Smooth muscle cell (in vitro differentiated cells): ENCODE results near the gene HDAC4. TPM values are rescaled to one million over a fixed set of nuclear protein-coding genes. Genes with fewer than 3 reads are reported as not detected.

Source experiments
- DNase-seq: peaks from one replicate; lab custom pipeline; 2025; ENCODE audit not compliant: unreplicated experiment; lab: John Stamatoyannopoulos, UW
- H2AFZ ChIP-seq: fragments of 200-600 bp; sonication (generic); 2 replicates; pipeline ENCODE4 v1.6.0; 2016; ENCODE audit warnings: antibody characterized with exemption, low read depth, mild to moderate bottlenecking
- H3F3A ChIP-seq: fragments of 200-600 bp; sonication (generic); 2 replicates; pipeline ENCODE4 v1.6.0; 2017; ENCODE audit warnings: antibody characterized with exemption, low read depth
- H3K27ac ChIP-seq: fragments of 200-600 bp; sonication (generic); 2 replicates; pipeline ENCODE4 v1.5.1; 2016; ENCODE audit warnings: low read depth, mild to moderate bottlenecking
- H3K27me3 ChIP-seq: fragments of 200-600 bp; sonication (generic); 2 replicates; pipeline ENCODE4 v1.6.1; 2016; ENCODE audit warnings: low read depth, mild to moderate bottlenecking
- H3K36me3 ChIP-seq: fragments of 200-600 bp; sonication (generic); 2 replicates; pipeline ENCODE4 v1.5.1; 2016; ENCODE audit warnings: low read depth
- H3K4me1 ChIP-seq: fragments of 200-600 bp; sonication (generic); 2 replicates; pipeline ENCODE4 v1.5.1; 2016; ENCODE audit warnings: low read depth
- H3K4me2 ChIP-seq: fragments of 200-600 bp; sonication (generic); 2 replicates; pipeline ENCODE4 v1.6.0; 2016; ENCODE audit warnings: mild to moderate bottlenecking
- H3K4me3 ChIP-seq: fragments of 200-600 bp; sonication (generic); 2 replicates; pipeline ENCODE4 v1.5.1; 2016; ENCODE audit warnings: mild to moderate bottlenecking
- H3K79me2 ChIP-seq: fragments of 200-600 bp; sonication (generic); 2 replicates; pipeline ENCODE4 v1.6.0; 2016; ENCODE audit warnings: low read depth, mild to moderate bottlenecking
- H3K9ac ChIP-seq: fragments of 200-600 bp; sonication (generic); 2 replicates; pipeline ENCODE4 v1.6.0; 2016; ENCODE audit warnings: low read depth
- H3K9me3 ChIP-seq: fragments of 200-600 bp; sonication (generic); replicated peaks from 2 replicates; pipeline ENCODE4 v1.5.1; 2016; ENCODE audit warnings: low read depth
- H4K20me1 ChIP-seq: fragments of 200-600 bp; sonication (generic); 2 replicates; pipeline ENCODE4 v1.6.0; 2016; ENCODE audit warnings: low read depth
- WGBS: methylation state at CpG from one replicate; pipeline ENCODE4 v1.1.7; 2016; ENCODE audit warnings: low lambda C conversion rate; 5-methylcytosine and 5-hydroxymethylcytosine counted together
- polyA plus RNA-seq: library from polyadenylated mRNA; unstranded; fragments of >200 nt; fragmentation: Nextera tagmentation; extraction: Ambion mirVana; gene quantifications from 2 replicates; pipeline ENCODE4 v1.2.1, GENCODE V29; 2016
- total RNA-seq: library from RNA; depleted of rRNA; stranded (reverse); fragments of >200 nt; gene quantifications from 2 replicates; pipeline ENCODE4 v1.2.3, GENCODE V29; 2014
- TF ChIP-seq, protein P1 (sequence below): fragments of 200-600 bp; sonication (generic); IDR thresholded peaks from 2 replicates; pipeline ENCODE4 v1.5.1; 2017; ENCODE audit warnings: borderline replicate concordance, mild to moderate bottlenecking, antibody characterized with exemption; ENCODE audit not compliant: insufficient read depth, poor library complexity, severe bottlenecking

The HDAC4 gene
- total and polyA plus RNA-seq, 2 experiments from 2014 or later = 6.2 to 35.7 TPM

DNA sequence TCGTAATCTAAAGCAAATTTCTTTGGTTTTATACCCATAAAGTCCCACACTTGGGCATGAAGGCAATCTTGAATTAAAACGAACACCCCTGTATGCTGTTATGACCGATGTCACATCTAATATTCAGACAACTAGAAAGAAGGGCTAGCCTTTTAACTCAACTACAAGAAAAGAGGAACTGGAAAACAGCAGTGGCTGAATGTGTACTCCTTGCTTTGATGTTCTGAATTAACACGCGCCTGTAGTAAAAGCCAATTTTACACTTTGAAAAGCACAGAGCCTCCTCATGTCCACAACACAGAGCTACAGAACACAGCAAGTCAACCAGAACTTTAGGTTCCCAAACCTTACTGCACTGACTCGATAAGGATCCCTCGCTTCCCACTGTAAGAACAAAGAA lies 147.6 kb downstream of the HDAC4 start:
- 96% methylated on average over 7 of the region's 7 CpGs for WGBS
- Histone ChIP-seq H3K4me2 (no peak overlapping the region), H3F3A (peaks cover 5% of the 10 kb centered on the region), H3K36me3 (no peaks in the 10 kb centered on the region), H3K4me3 (no peak overlapping the region), H4K20me1 (no peaks in the 10 kb centered on the region), H3K27me3 (no peaks in the 10 kb centered on the region), H3K27ac (no peak overlapping the region), H2AFZ (no peak overlapping the region), H3K79me2 (peaks cover 65% of the 10 kb centered on the region), H3K9me3 (no peaks in the 10 kb centered on the region), H3K9ac (no peak overlapping the region), H3K4me1 (peaks cover 15% of the 10 kb centered on the region)
- no peak for DNase-seq
- TF ChIP-seq, protein P1, sequence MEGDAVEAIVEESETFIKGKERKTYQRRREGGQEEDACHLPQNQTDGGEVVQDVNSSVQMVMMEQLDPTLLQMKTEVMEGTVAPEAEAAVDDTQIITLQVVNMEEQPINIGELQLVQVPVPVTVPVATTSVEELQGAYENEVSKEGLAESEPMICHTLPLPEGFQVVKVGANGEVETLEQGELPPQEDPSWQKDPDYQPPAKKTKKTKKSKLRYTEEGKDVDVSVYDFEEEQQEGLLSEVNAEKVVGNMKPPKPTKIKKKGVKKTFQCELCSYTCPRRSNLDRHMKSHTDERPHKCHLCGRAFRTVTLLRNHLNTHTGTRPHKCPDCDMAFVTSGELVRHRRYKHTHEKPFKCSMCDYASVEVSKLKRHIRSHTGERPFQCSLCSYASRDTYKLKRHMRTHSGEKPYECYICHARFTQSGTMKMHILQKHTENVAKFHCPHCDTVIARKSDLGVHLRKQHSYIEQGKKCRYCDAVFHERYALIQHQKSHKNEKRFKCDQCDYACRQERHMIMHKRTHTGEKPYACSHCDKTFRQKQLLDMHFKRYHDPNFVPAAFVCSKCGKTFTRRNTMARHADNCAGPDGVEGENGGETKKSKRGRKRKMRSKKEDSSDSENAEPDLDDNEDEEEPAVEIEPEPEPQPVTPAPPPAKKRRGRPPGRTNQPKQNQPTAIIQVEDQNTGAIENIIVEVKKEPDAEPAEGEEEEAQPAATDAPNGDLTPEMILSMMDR = no peak

DNA sequence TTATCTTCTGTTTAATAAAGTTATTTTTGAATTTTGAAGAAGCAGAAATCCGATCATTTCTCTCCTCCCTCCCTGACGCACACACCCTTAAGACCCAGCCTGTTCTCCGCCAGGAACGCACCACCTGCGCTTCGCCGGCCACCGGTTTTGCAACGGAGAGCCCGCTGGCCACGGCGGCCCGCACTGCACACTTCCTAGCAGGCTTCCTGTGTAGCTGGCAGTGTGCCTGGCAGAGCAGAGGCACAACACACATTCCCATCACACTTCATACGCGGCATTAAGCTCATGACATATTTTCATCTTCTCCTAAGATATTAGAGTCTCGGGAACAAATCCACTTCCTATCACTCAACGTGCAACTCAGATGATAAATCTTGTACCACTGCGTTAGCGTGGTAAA lies 148.0 kb downstream of the HDAC4 start:
- Histone ChIP-seq H3K4me3 (no peak overlapping the region), H3K9me3 (no peaks in the 10 kb centered on the region), H3K79me2 (peaks cover 67% of the 10 kb centered on the region), H4K20me1 (peaks cover 2% of the 10 kb centered on the region), H3K4me1 (peaks cover 10% of the 10 kb centered on the region), H3K4me2 (no peak overlapping the region), H3K27me3 (no peaks in the 10 kb centered on the region), H3K36me3 (no peaks in the 10 kb centered on the region), H3K27ac (no peak overlapping the region), H3K9ac (no peak overlapping the region), H2AFZ (no peak overlapping the region), H3F3A (peaks cover 5% of the 10 kb centered on the region)
- TF ChIP-seq, protein P1 = no peak
- no peak for DNase-seq
- WGBS = 96% methylated on average over 19 of the region's 19 CpGs

DNA sequence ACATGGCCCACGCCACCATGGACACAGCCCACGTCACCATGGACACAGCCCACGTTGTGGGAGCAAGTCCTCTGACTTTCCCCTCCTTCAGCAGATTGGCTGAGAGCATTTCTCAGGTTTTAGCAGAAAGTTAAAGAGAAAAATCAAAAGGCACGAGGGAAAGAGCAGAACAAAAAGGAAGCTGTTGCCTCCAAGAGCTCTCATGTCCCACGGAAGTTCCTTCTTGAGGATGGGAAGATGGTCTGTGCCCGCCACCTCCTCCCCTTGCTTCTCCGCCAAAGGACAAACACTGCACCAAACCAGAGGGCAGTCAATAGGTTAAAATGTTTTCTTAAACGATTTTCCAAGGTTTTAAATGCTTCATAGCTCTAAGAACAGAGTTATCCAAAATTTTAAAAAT lies 148.4 kb downstream of the HDAC4 start:
- Histone ChIP-seq H3K27ac (peak overlapping the region; percentile 18), H3K4me2 (no peak overlapping the region), H4K20me1 (peaks cover 5% of the 10 kb centered on the region), H3K9ac (no peak overlapping the region), H3K27me3 (no peaks in the 10 kb centered on the region), H3F3A (peaks cover 7% of the 10 kb centered on the region), H3K36me3 (no peaks in the 10 kb centered on the region), H3K4me1 (peaks cover 8% of the 10 kb centered on the region), H3K79me2 (peaks cover 70% of the 10 kb centered on the region), H2AFZ (no peak overlapping the region), H3K4me3 (no peak overlapping the region), H3K9me3 (no peaks in the 10 kb centered on the region)
- WGBS = 96% methylated on average over 8 of the region's 8 CpGs
- no peak for DNase-seq
- TF ChIP-seq, protein P1 = no peak

DNA sequence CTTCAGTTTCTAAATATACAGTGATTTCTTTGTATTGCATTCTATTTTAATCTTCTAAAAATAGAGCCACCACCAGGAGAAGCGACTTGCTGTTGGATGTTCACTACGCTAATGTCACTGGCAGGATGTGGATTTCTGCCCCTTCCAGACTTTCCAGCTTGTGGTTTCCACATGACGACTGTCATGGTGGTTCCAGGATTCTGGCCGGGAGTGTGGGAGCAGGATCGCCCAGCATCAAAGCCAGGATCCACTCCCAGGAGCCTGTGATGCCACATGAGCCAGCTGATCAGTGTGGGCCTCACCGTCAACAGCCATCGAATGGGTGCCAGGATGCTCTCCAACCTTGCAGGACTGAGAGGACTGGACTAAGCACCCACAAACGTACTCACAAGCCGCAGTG lies 148.8 kb downstream of the HDAC4 start:
- Histone ChIP-seq H3K9ac (no peak overlapping the region), H3K79me2 (peaks cover 74% of the 10 kb centered on the region), H2AFZ (no peak overlapping the region), H4K20me1 (peaks cover 10% of the 10 kb centered on the region), H3K27ac (peak overlapping the region; percentile 18), H3K27me3 (no peaks in the 10 kb centered on the region), H3K36me3 (no peaks in the 10 kb centered on the region), H3F3A (peaks cover 5% of the 10 kb centered on the region), H3K4me3 (no peak overlapping the region), H3K9me3 (no peaks in the 10 kb centered on the region), H3K4me2 (no peak overlapping the region), H3K4me1 (peaks cover 4% of the 10 kb centered on the region)
- TF ChIP-seq, protein P1 = no peak
- DNase-seq = no peak
- WGBS = 70% methylated on average over 9 of the region's 9 CpGs
